Measurements from ENCODE around the gene C3orf20.

C3orf20 gene

DNA sequence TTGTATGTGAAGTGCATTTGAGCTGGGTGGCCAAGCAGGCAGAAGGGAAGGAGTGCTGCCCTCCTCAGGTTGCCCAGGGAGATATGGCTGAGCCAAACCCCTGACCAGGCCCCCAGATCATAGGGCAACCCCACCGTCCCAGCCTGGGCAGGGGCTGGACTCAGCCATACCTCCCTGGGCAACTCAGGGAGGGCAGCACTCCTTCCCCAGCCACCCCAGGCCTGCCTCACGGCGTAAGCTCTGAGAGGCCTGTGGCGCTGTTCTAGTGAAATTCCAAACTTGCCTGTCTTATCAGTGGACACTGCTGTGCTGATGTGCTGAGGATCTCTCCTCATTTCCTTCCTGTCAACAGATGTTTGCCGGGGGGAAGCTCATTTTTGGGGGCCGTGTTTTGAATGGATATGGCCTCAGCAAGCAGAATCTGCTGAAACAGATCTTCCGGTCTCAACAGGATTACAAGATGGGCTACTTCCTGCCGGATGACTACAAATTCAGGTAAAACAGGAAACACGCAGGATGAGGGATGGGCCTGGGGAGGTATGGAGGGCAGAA lies 86.3 kb downstream of the C3orf20 start:
- DNase-seq = no peak

DNA sequence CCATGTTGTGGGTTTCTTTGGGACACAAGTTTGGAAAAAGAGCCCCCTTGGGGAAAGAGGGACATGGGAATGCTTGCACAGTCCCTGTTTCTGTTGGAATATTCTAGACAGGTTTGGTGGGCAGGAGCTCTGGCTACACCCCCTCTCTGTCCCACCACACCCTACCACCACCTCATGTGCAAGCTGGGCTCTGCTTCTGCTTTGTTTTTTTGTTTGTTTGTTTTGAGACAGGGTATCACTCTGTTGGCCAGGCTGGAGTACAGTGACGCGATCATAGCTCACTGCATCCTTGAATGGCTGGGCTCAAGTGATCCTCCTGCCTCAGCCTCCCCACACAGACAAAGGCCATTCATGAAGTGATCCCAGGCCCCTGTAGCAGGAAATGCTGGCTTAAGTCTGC lies 86.9 kb downstream of the C3orf20 start:
- no peak for DNase-seq

DNA sequence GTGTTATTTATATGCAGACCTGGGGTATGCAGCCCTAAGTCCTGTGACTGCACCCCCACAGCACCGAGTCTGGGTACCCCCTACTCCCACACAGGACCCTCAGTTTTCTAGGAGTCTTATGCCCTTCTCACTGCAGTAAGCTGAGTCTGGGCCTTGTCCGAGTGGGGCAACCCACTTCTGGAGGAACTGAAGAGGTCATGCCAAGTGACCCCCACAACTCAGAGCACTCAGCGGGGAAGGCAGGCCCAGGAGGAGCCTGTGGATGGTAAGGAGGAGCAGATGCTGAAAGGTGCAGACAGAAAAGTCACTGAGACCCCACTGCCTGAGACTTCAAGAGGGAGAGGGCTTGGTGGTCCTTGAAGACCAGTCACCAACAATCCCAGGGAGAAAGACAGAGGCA lies 87.8 kb downstream of the C3orf20 start:
- DNase-seq = no peak

DNA sequence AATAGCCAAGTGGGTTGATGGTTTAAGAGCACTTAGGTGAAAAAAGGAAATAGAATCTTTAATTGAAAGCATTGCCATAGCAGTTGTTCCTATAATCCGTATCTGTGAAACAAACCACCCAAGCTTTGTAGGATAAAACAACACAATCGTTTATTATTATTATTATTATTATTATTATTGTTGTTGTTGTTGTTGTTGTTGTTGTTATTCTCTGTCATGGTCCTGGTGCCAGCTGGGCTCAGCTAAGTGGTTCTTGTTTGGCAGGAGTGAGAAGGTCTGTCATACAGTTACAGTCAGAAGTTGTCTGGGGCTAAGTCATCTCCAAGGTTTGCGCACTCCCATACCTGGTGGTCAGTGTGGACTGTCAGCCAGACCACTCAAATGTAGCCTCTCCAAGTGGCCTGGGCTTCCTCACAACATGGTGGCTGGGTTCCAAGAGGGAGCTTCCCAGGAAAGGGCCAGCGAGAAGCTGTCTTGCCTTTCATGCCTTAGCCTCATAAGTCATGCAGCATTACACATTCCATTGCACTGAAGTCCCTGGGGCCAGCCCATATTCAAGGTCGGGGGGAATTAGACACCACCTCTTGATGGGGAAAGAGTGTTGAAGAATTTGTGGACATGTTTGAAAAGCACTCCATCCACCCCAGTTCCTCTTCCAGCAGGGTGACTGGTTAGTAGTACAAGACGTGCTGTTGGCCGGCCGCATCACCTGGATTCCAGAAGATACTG lies 89.6 kb downstream of the C3orf20 start:
- DNase-seq = no peak

DNA sequence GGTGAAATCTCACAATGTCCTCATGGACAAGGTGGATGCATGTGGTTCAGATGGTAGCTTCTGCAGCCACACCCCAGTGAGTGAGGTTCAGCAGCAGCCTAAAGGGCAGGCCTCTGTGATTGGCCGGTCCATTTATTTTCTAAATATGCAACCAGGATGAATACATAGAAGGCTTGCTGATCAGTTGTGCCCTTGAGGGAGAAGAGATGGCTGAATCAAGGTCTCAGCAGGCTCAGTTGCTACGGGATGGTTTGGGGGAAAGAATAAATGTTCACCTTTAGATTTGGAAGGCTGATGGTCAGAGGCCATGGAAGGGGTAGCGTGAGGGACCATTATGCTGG lies 90.1 kb downstream of the C3orf20 start:
- DNase-seq = no peak

DNA sequence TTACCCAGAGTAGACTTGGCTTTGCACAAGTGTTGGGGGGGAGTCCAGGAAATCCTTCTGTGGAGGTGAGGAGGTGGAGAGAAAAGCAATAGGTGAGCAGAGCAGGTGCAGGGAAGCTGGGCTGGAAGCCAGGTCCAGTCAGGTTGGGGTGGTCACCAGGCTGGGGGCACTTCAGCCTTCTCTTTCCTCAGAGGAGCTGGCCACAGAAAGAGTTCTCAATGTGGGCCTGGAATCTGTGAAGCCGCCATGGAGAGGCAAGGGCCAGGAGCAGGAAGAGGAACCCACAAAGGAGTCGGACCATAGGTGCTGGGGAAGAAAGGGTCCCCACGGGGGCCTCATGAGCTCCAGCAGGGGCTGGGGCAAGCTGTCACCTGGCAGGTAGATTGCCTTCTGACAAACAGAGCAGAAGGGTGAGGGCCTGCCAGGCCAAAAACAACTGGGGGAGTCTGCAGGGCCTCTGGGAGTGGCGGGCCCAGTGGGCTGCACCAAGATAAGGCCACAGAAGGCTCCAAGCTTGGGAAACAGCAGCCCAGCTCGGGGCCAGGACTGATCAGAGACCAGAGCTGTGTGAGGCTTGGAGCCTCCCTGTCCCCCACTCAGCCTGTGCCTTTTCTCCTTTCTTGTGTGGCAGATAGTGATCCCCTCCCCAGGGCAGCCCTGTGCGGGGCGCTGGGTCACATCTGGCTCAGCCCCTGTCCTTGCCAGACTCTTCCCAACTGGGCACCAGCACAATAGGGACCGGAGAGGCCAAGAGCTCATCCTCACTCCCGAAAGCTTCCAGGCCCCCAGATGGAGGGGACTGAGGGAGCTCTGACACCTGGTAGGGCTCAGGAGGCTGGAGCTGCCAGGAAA lies 90.9 kb downstream of the C3orf20 start:
- DNase-seq = no peak

DNA sequence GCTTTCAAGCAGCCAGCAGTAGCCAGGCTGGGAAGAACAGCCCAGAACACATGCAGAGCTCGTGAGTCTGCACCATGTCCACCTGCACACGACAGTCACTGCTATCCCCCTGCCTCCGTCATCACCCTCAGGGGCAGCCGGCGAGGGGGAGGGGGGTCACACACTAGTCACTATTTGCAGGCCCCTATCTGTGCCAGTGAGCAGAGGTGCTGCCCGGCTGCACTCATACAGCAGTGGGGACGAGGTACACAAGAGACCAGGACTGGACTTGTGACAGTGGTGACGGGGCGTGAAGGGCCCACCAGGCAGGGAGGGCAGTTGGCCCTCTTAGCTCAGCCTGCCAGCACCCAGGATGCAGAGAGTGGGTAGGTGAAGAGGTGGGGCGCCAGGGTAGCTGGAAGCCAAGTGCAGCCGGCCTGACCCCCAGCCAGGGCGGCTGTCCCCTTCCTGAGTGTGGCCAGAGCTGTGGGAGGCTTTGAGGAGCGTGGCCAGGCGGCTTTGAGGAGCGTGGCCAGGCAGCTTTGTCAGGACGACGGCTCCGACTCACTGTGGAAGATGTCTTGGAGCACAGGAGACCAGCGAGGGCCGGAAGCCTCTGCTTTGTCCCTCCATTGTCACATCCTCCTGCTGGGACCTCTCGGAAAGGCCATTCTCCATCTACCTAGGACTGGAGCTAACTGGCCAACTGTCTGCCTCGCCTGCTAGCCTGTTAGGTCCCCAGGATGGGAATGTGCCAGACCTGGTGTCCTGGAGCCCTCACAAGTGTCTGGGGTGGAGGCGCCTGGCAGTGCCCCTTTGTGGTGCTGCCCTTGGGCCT lies 91.7 kb downstream of the C3orf20 start:
- DNase-seq = no peak

DNA sequence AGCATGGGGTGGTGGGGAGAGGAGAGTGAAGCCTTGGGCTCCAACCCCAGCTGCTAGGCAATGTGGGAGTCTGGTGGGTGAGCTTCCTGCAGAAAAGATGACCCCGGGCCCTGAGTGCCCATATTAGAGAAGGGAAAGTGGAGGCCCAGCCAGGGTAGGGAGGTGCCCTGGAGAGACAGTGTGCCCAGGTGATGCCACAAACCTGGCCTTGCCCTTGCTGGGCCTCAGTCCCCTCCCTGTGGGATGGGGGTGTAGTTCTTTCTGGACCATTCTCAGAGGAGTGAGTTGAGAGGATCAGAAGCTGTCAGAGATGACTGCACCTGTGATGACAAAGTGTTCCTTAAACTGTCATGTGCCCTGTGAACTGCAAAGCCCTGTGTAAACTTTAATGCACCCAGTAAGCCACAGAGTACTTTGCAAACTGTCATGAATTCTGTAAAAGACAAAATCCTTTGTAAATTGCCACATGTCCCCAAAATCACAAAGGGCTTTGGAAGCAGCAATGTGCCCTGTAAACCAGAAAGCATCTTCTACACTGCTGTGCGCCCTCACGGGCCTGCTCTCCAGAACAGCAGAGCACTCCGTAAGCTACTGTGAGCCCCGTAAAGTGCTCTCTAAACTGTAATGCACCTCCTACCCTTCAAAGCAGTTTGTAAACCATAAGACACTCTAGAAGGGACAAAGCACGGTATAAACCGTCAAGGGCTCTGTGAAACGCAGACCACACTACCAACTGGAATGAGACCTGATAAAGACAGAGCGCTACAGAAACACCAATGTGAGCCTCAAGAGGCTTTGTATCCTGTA lies 92.5 kb downstream of the C3orf20 start:
- no peak for DNase-seq

DNA sequence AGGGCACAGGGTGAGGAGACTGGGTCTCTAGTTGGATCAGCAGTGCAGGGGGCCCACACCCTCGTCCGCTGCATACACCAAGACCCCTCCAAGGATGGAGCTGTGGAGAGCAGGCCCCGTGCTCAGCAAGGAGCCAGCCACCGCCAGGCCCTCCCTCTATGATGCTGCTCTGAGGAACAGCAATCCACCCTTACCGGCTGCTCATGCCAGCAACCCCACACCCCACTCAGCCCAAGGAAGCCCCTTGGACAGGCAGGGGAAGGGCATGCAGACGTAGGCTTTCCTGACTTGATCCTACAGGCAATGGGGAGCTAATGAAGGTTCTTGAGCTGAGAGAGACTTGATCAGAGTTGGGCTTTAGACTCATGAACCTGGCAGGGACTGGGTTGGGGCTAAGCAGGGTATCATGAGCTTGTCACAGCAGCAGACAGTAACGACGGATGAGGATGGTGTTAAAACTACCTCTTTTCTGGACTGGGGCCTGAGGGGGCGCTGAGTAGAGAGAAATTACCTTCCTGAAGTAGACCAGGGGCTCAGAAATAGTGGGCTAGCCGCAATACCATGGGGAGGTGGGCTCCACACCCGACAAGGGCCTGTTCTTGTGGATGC lies 93.3 kb downstream of the C3orf20 start:
- DNase-seq = no peak

DNA sequence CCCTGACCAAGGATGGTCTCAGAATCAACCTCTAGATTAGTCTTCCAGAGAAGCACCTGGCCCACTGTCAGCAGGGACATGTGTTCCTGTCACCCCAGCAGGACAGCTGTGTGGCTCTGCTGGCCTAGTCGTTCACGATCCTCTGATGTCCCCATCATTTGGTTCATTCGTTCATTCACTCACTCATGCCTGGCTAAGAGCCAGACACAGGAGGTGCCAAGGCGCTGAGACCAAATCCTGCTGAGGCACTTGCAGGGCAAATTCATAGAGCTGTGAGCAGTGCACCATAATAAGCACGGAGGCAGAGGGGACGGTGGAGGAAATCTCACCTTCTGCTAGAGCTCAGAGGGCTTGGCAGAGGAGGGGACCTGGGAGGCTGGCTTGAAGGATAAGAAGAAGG lies 93.9 kb downstream of the C3orf20 start:
- DNase-seq = no peak

DNA sequence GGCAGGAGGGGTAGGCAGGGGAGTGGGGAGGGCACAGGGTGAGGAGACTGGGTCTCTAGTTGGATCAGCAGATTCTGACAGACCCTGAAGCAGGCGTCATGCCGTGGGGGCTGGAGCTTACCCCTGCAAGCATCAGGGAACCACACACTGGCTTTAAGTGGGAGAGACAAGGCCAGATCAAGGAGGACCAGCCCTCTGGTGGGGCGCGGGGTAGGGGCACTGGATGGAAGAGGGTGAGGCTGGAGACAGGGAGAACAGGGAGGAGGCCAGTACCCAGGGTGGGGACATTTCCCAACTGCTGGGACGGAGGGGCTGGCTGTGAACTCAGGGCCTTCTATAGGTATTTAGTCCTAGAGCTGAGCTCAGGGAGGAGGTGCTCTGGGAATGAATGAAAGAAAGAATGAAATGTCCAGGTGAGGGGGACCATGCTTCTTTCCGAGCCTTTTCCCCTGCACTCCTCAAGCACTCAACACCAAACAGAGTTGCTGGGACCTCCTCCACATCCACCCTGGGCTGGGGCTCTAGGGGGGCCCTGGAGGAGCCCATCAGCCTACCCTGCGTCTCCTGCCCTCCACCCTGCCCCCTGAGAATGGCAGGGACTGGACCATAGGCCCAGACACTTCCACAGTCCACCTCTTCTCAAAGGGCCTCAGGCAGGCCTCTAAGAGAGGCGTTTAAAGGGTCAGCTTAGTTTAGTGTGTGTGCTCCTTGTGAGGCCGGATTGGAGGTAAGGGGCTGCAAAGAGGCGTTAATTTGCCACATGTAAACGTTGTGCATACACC lies 94.8 kb downstream of the C3orf20 start:
- DNase-seq = no peak

DNA sequence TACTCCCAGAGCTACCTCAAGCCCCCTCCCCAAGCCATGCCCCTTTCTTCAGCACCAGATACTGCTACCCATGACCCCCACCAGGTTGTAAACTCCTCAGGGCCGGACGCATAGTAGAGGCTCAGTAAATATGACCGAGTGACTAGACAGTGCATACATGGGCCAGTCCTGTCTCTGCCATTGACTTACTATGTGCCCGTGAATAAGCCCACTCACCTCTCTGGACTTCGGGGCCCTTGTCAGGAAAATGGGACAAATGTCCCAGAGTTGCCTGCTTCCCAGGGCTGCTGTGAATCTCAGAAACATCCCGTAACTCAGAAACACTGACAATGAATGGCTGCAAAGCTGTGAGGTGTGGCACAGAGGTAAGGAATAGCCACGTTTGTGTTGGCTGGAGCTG lies 95.7 kb downstream of the C3orf20 start:
- no peak for DNase-seq

DNA sequence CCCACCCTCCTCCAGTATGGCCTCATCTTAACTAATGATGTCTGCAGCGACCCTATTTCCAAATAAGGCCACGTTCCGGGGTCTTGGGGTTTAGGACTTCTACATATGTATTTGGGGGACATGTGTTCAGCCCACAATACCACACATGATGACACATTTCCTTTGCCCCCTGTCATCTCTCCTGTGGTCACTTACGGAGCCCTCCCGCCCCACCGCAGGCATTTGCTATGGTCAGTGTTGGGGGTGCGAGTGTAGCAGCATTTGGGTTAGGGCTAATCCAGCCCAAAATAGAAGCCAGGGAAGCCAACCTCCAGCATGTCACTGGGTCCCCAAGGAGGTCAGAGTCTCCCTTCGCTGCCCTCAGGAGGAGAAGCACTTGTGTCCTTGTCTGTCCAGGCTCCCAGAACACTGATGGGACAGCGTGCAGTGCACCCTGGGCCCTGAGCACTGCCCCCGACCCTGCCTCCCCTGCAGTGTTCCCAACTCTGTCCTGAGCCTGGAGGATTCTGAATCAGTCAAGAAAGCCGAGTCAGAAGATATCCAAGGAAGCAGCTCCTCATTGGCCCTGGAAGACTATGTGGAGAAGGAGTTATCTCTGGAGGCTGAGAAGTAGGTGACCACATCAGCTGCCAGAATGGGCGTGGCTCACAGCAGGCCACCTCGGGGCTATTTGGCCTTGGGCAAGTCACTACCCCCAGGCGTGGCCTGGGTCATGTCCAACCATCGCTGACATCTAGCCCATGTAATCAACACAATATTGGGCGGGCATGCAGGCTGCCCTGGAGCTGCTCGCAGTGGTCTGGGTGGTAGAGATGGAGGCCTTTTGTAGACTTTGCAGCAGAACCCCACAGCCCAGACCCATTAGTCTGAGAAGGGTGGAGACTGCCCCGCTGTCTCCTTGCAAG lies 96.9 kb downstream of the C3orf20 start:
- DNase-seq = no peak

DNA sequence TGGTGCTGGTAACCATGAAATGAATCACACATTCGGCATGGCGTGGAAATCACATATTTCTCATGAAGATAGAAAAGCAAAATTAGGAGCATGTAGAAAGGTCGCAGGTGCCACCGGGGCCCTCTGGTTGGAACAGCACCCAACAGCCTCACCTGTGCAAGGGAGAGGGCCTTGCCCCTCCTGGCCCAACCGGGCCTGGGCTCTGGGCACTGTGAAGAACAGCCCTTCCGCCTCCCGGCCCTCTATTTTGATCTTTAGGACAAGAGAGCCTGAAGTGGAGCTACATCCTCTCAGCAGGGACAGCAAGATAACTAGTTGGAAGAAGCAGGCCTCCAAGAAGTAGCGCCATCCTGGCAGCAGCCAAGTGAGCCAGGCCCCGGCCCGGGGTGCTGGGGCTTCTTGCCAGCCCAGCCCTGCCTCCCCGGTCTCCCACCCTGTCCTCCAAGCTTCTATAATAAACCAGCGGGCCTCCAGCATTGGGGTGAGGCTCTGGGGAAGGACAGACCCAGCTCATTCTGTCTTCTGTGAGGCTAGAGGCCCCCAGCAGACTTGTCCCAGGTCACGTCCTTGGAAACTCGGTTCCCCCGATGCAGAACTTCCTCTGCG lies 97.7 kb downstream of the C3orf20 start:
- DNase-seq = no peak

DNA sequence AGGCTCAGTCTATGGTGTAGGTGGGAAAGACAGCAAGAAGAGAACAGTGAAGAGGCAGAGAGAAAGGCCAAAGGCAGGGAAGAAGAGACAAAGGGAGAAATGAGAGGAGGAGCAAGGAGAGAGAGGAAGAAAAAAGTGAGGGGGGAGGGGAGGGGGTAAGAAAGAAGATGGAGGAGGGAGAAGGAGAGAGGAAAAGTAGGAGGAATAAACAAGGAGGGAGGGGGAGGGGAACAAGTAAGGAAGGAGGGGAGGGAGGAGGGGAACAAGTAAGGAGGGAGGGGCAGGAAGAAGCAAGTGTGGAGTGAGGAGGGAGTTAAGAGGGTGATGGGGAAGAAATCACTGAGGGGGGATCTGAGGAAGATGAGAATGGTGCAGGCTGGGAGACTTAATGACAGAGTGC lies 98.3 kb downstream of the C3orf20 start:
- DNase-seq = no peak

DNA sequence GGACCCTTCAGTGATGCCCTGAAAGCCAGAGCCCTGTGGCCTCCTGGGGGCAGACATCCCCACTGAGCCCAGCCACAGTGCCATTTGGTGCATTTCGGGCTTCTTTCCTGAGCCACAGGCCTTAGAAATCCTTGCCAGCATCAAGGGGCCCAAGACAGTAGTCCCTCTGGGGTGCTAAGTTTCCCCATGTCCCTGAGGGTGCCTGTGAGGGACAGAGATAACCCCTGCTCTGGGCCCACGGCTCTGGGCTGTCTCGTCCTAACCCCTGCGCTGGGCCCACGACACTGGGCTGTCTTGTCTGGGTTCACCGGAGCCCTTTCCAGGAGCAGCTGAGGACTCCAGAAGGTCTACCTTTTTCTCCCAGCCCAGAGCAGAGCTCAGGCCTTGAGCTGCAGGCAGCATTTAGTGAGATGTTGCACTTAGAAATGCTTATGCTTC lies 98.8 kb downstream of the C3orf20 start:
- no peak for DNase-seq

DNA sequence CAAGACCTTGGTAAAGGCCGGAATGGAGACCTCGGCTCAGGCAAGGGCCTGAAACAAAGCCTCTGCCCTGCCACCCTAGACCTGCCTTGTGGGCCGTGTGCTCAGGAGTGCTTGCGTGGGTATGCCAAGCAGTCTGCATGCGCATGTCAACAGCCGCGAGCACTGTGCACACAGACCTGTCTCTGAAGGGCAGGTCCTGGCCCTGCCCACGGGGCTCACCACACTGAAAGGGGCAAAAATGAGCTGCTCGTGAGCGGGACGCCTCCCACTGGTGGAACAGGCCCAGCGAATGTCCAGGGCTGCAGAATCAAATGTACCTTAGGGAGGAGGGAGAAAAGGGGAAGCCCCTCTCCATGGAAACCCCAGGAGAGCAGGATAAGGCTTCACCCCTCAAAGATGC lies 99.5 kb downstream of the C3orf20 start:
- DNase-seq = no peak

DNA sequence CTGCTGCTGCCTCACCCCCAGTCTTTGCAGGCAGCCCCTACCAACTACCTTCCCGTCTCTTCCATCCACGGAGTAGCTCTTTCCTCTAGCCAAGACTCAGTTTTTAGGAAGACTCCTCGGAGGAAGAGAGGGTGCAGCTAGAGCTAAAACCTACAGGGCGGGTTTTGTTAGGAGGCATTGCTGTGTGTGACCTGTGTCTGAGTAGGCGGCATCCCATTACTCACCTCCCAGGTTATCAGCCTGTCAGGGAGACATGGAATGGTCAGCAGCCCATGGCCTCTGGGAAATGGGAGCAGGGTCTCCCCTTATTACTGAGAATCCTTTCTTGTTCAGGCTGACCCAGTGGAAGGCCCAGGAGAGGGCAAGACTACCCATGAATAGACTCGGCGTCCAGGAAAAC lies 100.1 kb downstream of the C3orf20 start:
- no peak for DNase-seq

DNA sequence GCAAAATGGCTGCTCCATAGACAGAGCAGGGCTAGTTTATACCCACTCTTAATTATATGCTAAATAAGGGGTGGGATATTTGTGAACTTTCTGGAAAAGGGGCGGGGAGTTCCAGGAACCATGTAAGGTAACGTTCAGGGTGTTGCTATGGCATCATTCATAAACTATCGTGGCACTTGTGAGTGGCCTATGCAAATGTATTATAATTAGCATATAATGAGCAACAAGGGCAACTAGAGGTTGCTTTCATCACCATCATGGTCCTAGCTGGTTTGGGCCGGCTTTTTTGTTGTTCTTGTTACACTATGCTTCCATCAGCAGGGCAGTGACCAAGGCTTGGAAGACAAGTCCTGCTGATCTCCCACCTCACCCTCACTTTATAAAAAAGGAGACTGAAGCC lies 100.6 kb downstream of the C3orf20 start:
- no peak for DNase-seq

Data from amniotic stem cell (primary cell).